GM21367 (cell line): ENCODE results near the gene PM20D2.

ENCODE experiments used
- ATAC-seq: cut with Tn5 transposase; IDR thresholded peaks from one replicate; pipeline ENCODE4 v1.9.1; 2021; ENCODE audit not compliant: unreplicated experiment

PM20D2 gene

GRCh38 chr6:89198235-89198634 is 52.4 kb downstream of the PM20D2 start:
- ATAC-seq: no peak

DNA sequence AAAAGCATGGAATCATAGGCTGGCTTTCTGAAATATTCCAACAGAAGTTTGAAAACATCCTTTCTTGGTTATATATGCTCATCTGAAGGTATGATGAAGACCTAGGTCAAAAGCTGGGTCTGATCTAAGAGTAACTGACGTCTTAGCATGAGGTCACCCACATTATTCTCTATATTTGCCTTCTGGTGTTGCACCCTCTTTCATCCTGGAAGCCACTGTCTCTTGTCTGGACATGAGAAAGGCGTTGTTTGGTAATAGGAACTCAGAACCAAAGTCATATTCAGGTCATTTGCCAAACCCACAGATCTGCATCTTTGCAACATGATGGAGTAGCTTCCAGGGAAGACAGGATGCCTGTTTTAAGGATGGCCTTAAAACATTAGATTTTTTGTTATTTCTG is 53.7 kb downstream of the PM20D2 start:
- no peak for ATAC-seq

- ATAC-seq: no peak
Observed at GRCh38 chr6:89200706-89201215, 54.9 kb downstream of the PM20D2 start.

- no peak for ATAC-seq
Observed at GRCh38 chr6:89204096-89204495, 58.2 kb downstream of the PM20D2 start.

DNA sequence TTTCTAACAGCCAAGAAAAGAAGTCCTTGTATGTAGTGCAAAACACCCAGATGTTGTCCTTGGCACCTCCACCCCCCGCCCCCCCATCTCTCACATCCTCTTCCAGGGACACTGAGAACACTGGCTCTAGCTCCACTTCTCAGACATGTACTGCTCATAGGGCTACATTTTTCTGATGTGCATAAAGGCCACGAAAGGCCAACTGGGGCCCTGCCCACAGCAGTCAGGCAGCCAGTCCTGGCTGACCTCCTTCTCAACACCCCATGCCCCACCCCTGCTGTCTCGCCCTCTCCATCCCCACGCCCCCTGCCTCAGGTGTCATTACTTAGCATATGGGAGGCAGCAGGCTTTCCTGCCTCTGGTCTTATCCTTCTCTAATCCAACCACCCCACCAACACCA is 60.0 kb downstream of the PM20D2 start:
- ATAC-seq: no peak

- no peak for ATAC-seq
Observed at GRCh38 chr6:89208551-89208950, 62.7 kb downstream of the PM20D2 start.

- no peak for ATAC-seq
Observed at GRCh38 chr6:89209457-89209856, 63.6 kb downstream of the PM20D2 start.

DNA sequence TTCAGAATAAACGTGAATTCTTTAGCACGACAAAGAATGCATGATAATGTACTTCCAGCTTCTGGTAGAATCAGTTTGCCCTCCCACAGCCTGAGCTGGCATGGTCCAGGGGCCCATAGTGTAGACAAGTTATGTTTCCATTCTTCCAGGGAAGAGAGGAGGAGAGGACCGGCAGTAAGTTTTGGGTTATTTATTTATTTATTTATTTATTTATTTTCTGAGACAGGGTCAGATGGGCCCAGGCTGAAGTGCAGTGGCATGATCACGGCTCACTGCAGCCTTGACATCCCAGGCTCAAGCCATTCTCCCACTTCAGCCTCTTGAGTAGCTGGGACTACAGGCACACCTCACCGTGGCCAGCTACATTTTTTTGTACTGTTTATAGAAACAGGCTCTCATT is 66.6 kb downstream of the PM20D2 start:
- ATAC-seq: no peak

DNA sequence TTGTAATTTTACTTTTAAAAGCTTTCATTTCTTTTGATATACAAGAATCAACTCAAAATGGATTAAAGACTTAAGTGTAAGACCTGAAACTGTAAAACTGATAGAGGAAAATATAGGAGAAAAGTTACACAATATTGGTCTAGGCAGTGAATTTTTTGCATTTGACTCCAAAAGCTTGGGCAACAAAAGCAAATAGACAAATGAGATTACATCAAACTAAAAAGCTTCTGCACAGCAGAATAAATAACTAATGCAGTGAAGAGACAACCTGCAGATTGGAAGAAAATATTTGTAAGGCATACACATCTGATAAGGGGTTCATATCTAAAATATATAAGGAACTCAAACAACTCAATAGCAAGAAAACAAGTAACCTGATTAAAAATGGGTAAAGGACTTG is 68.3 kb downstream of the PM20D2 start:
- ATAC-seq: no peak
